Endothelial cell of umbilical vein (primary cell): ENCODE data around the gene EN2. TPM values are rescaled to one million over a fixed set of nuclear protein-coding genes. Genes with fewer than 3 reads are reported as not detected.

Source experiments
- BruUV-seq: library from RNA; stranded (reverse); fragments of 400-500 nt; replicated peaks from 2 replicates; lab custom pipeline; 2021; lab: Mats Ljungman, UMichigan
- CTCF ChIA-PET: fragments of 300-600, 350-600 bp; sonication (Branson Sonifier 250); formaldehyde crosslinking; loops from one replicate; lab custom pipeline; 2021; ENCODE audit warnings: antibody characterized with exemption, inconsistent platforms; lab: Charles Lee
- POLR2A ChIA-PET: fragments of 300-600, 350-600 bp; sonication (Branson Sonifier 250); formaldehyde crosslinking; loops from one replicate; lab custom pipeline; 2021; ENCODE audit warnings: antibody characterized with exemption, inconsistent platforms; lab: Charles Lee
- DNase-seq: peaks from one replicate; pipeline ENCODE4 v3.0.0-alpha.2; 2011; ENCODE audit warnings: low read depth, low spot score
- FAIRE-seq: peaks from 2 replicates; lab custom pipeline; 2011; peaks lifted over from hg19 to GRCh38; lab: Jason Lieb, UNC
- H2AFZ ChIP-seq: 2 replicates; pipeline ENCODE4 v1.6.0; 2012; ENCODE audit warnings: low read depth, low read length, control low read depth, inconsistent platforms
- H3K27ac ChIP-seq: 2 replicates; pipeline ENCODE4 v1.5.1; 2011; ENCODE audit warnings: low read depth, mild to moderate bottlenecking, control low read depth, low read length, moderate library complexity; ENCODE audit not compliant: insufficient read depth
- H3K27me3 ChIP-seq, 2 experiments: 2 replicates each; pipeline versions ENCODE4 v1.6.0 to v1.6.1; 2011; ENCODE audit warnings: low read length in 2 of 2, mixed read lengths in 1 of 2; ENCODE audit not compliant: control insufficient read depth in 2 of 2, insufficient read depth in 2 of 2
- H3K36me3 ChIP-seq, 2 experiments: 2 replicates in 1 of 2; 3 replicates in 1 of 2; pipeline ENCODE4 v1.5.1; 2011; ENCODE audit warnings: low read length in 2 of 2, mild to moderate bottlenecking in 1 of 2, moderate library complexity in 1 of 2; ENCODE audit not compliant: control insufficient read depth in 2 of 2, insufficient read depth in 2 of 2; ENCODE audit errors: extremely low read depth in 1 of 2
- H3K4me1 ChIP-seq: 3 replicates; pipeline ENCODE4 v1.5.1; 2011; ENCODE audit warnings: mild to moderate bottlenecking, low read length; ENCODE audit not compliant: control insufficient read depth, insufficient read depth; ENCODE audit errors: extremely low read depth
- H3K4me2 ChIP-seq: 2 replicates; pipeline ENCODE4 v1.6.1; 2011; ENCODE audit warnings: low read length, control low read depth, mixed read lengths; ENCODE audit not compliant: insufficient read depth
- H3K4me3 ChIP-seq, 3 experiments: fragments of 200-600 bp in 1 of 3; sonication (generic), shearing (Covaris generic) in 1 of 3; replicated peaks in 1 of 3; 2 replicates each; pipeline ENCODE4 v1.5.1; 2011 to 2016; ENCODE audit warnings: control low read depth in 3 of 3, low read length in 3 of 3, mild to moderate bottlenecking in 2 of 3, inconsistent platforms in 1 of 3, low read depth in 1 of 3, moderate library complexity in 1 of 3; ENCODE audit not compliant: insufficient read depth in 1 of 3
- H3K79me2 ChIP-seq: 2 replicates; pipeline ENCODE4 v1.6.0; 2012; ENCODE audit warnings: low read length, inconsistent platforms; ENCODE audit not compliant: control insufficient read depth, insufficient read depth
- H3K9ac ChIP-seq: replicated peaks from 2 replicates; pipeline ENCODE3; 2011; ENCODE audit warnings: low read length, control low read depth; ENCODE audit not compliant: insufficient read depth; ENCODE audit errors: extremely low read depth
- H3K9me1 ChIP-seq: replicated peaks from 3 replicates; pipeline ENCODE4 v1.6.0; 2011; ENCODE audit warnings: mild to moderate bottlenecking, low read length; ENCODE audit not compliant: control insufficient read depth, insufficient read depth; ENCODE audit errors: extremely low read depth
- H3K9me3 ChIP-seq: replicated peaks from 2 replicates; pipeline ENCODE4 v1.5.1; 2012; ENCODE audit warnings: low read length, inconsistent platforms; ENCODE audit not compliant: control insufficient read depth, insufficient read depth
- H4K20me1 ChIP-seq: replicated peaks from 2 replicates; pipeline ENCODE3; 2011; ENCODE audit warnings: mild to moderate bottlenecking, low read length; ENCODE audit not compliant: control insufficient read depth, insufficient read depth; ENCODE audit errors: extremely low read depth
- CTCF ChIP-seq, 2 donors: IDR thresholded peaks; 1 replicate in 1 of 2; 2 replicates in 1 of 2; pipeline ENCODE4 v1.5.1; 2011; ENCODE audit warnings: low read length in 2 of 2, mild to moderate bottlenecking in 2 of 2, moderate library complexity in 2 of 2, control low read depth in 1 of 2, inconsistent platforms in 1 of 2, low read depth in 1 of 2; ENCODE audit not compliant: insufficient read depth in 1 of 2; ENCODE audit errors: extremely low read depth in 1 of 2
- EZH2 ChIP-seq: IDR thresholded peaks from 2 replicates; pipeline ENCODE4 v1.6.1; 2012; ENCODE audit warnings: borderline replicate concordance, low read depth, mild to moderate bottlenecking, moderate library complexity, low read length, inconsistent platforms; ENCODE audit not compliant: severe bottlenecking
- FOS ChIP-seq: IDR thresholded peaks from 2 replicates; pipeline ENCODE4 v1.6.1; 2011; ENCODE audit warnings: mild to moderate bottlenecking, low read length, moderate library complexity, borderline replicate concordance; ENCODE audit not compliant: insufficient read depth
- GATA2 ChIP-seq: IDR thresholded peaks from 2 replicates; pipeline ENCODE4 v1.7.0; 2011; ENCODE audit warnings: low read depth, mild to moderate bottlenecking, moderate library complexity, mixed read lengths, low read length; ENCODE audit not compliant: insufficient read length, insufficient read depth
- JUN ChIP-seq: IDR thresholded peaks from 2 replicates; pipeline ENCODE4 v1.6.1; 2011; ENCODE audit warnings: borderline replicate concordance, low read depth; ENCODE audit not compliant: insufficient read length, insufficient read depth
- MYC ChIP-seq: IDR thresholded peaks from one replicate; pipeline ENCODE4 v1.6.1; 2011; ENCODE audit warnings: mild to moderate bottlenecking, low read depth, low read length
- POLR2A ChIP-seq: IDR thresholded peaks from 2 replicates; pipeline ENCODE4 v1.6.1; 2012; ENCODE audit warnings: low read depth, mild to moderate bottlenecking, control low read depth, low read length
- POLR2AphosphoS5 ChIP-seq: IDR thresholded peaks from 2 replicates; pipeline ENCODE4 v1.6.1; 2012; ENCODE audit warnings: low read depth, mild to moderate bottlenecking, control low read depth, low read length, moderate library complexity; ENCODE audit not compliant: insufficient read depth
- dilution Hi-C: fragments of 300-500 bp; cut with MboI; formaldehyde crosslinking; loops from one replicate; pipeline ENCODE4 v1.15.0; 2019; ENCODE audit warnings: low sequenced_read_pairs; ENCODE audit not compliant: extremely low pct_ligation_motif_present
- intact Hi-C: fragments of 100-400 bp; cut with micrococcal nuclease; formaldehyde crosslinking; loops from one replicate; pipeline ENCODE4 v1.10.0; 2022
- polyA plus RNA-seq, 4 experiments: library from polyadenylated mRNA; depleted of rRNA in 3 of 4; stranded (reverse) in 3 of 4; unstranded in 1 of 4; fragments of >200 nt; gene quantifications; 2 replicates each; pipeline versions ENCODE4 v1.2.1 to v1.2.3, GENCODE V29; 2011 to 2012; ENCODE audit warnings: missing spikeins in 1 of 4
- total RNA-seq: library from RNA; stranded (reverse); gene quantifications from 2 replicates; pipeline ENCODE4 v1.2.3, GENCODE V29; 2021
- TF ChIP-seq, protein P1 (sequence below): IDR thresholded peaks from 2 replicates; pipeline ENCODE4 v1.6.1; 2011; ENCODE audit not compliant: insufficient read depth, insufficient read length

The EN2 gene
- total and polyA plus RNA-seq, 2 donors (not counting 3 experiments of a cell fraction or from before 2014, with no cell fraction given), result not detected

DNA sequence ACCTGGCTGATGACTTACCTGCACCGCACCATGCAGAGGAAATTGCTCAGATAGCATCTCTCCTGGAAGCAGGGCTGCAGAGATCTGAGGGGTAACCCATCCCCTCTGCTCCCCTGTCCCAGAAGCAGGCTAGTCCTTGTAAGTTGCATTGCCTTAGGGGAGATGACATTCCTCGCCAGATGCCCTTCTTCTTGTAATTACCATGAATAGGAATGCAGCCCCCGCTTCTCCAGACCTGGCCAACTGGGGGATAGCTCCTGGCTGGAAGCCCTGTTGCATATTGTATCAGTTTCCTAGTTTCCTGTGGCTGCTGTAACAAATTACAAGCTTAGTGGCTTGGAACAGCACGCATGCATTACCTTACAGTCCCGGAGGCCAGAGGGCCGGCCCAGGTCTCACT is 47.5 kb upstream of the EN2 start:
- Histone ChIP-seq H3K9me3 (no peaks in the 10 kb centered on the region), H4K20me1 (no peaks in the 10 kb centered on the region), H3K9ac (no peak overlapping the region), H3K9me1 (no peaks in the 10 kb centered on the region), H3K4me2 (no peak overlapping the region), H2AFZ (no peak overlapping the region), H3K36me3 (no peaks in the 10 kb centered on the region), H3K27me3 (no peaks in the 10 kb centered on the region), H3K79me2 (no peaks in the 10 kb centered on the region), H3K4me3 (no peak overlapping the region), H3K4me1 (no peaks in the 10 kb centered on the region), H3K27ac (no peak overlapping the region)
- FAIRE-seq (no peak), DNase-seq (no peak)
- no TSS peak for BruUV-seq
- POLR2A ChIA-PET, result no interaction called here
- CTCF ChIA-PET, result no interaction called here
- dilution Hi-C loops, result no loop called here
- TF ChIP-seq CTCF (IDR thresholded peaks at IDR 0.05; ENCODE audit: extremely low read depth in 1 of 2, insufficient read depth in 1 of 2, low read depth in 1 of 2, low read length in 2 of 2) (no peak), POLR2AphosphoS5 (no peak), MYC (no peak), EZH2 (no peak), JUN (no peak), POLR2A (no peak), GATA2 (no peak), FOS (no peak)
- TF ChIP-seq, protein P1, sequence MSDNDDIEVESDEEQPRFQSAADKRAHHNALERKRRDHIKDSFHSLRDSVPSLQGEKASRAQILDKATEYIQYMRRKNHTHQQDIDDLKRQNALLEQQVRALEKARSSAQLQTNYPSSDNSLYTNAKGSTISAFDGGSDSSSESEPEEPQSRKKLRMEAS, result no peak
- intact Hi-C loops, result loop anchor here (5.0 kb wide), 1 partner anchor 122 kb away; no protein-coding TSS in a partner anchor
